ENCODE data around the gene RTF2.

The RTF2 gene

DNA sequence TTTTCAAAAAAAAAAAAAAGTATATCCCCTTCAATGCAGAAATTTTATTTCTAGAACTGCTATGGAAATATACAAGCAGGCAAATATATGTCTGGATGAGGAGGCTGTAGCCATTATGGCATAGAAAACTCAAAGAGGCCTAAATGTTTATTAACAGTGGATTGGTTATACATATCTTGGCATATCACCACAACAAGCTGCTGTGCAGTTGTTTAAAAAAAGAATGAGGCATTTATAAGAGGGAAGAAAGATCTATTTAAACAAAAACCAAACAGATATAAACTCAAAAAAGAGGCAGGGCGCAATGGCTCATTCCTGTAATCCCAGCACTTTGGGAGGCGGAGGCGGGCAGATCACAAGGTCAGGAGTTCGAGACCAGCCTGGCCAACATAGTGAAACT is 30.1 kb upstream of the RTF2 start:
- TF ChIP-seq TEAD4 (IDR thresholded peaks at IDR 0.05): no peak
- no peak for TF ChIP-seq EP300 (IDR thresholded peaks at IDR 0.05; ENCODE audit: borderline replicate concordance)
- TF ChIP-seq, protein P1, sequence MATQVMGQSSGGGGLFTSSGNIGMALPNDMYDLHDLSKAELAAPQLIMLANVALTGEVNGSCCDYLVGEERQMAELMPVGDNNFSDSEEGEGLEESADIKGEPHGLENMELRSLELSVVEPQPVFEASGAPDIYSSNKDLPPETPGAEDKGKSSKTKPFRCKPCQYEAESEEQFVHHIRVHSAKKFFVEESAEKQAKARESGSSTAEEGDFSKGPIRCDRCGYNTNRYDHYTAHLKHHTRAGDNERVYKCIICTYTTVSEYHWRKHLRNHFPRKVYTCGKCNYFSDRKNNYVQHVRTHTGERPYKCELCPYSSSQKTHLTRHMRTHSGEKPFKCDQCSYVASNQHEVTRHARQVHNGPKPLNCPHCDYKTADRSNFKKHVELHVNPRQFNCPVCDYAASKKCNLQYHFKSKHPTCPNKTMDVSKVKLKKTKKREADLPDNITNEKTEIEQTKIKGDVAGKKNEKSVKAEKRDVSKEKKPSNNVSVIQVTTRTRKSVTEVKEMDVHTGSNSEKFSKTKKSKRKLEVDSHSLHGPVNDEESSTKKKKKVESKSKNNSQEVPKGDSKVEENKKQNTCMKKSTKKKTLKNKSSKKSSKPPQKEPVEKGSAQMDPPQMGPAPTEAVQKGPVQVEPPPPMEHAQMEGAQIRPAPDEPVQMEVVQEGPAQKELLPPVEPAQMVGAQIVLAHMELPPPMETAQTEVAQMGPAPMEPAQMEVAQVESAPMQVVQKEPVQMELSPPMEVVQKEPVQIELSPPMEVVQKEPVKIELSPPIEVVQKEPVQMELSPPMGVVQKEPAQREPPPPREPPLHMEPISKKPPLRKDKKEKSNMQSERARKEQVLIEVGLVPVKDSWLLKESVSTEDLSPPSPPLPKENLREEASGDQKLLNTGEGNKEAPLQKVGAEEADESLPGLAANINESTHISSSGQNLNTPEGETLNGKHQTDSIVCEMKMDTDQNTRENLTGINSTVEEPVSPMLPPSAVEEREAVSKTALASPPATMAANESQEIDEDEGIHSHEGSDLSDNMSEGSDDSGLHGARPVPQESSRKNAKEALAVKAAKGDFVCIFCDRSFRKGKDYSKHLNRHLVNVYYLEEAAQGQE (IDR thresholded peaks at IDR 0.05; ENCODE audit: low read depth): no peak
- TF ChIP-seq TCF12 (IDR thresholded peaks at IDR 0.05; ENCODE audit: low read depth): no peak
- no peak for TF ChIP-seq FOXM1 (IDR thresholded peaks at IDR 0.05; ENCODE audit: borderline replicate concordance, low read depth)
- TF ChIP-seq, protein P2, sequence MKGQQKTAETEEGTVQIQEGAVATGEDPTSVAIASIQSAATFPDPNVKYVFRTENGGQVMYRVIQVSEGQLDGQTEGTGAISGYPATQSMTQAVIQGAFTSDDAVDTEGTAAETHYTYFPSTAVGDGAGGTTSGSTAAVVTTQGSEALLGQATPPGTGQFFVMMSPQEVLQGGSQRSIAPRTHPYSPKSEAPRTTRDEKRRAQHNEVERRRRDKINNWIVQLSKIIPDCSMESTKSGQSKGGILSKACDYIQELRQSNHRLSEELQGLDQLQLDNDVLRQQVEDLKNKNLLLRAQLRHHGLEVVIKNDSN (IDR thresholded peaks at IDR 0.05): no peak
- TF ChIP-seq TAF1 (IDR thresholded peaks at IDR 0.05; ENCODE audit: low read depth): no peak
- TF ChIP-seq, protein P3, sequence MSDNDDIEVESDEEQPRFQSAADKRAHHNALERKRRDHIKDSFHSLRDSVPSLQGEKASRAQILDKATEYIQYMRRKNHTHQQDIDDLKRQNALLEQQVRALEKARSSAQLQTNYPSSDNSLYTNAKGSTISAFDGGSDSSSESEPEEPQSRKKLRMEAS (IDR thresholded peaks at IDR 0.05): no peak
- no peak for TF ChIP-seq EGR1 (IDR thresholded peaks at IDR 0.05)
- no peak for TF ChIP-seq NFIC (IDR thresholded peaks at IDR 0.05)
- TF ChIP-seq CEBPB (IDR thresholded peaks at IDR 0.05): no peak
- no peak for TF ChIP-seq CREB1 (IDR thresholded peaks at IDR 0.05; ENCODE audit: low read depth)
- TF ChIP-seq RAD21 (IDR thresholded peaks at IDR 0.05; ENCODE audit: low read depth): no peak
- no peak for TF ChIP-seq YY1 (IDR thresholded peaks at IDR 0.05; ENCODE audit: low read depth)
- TF ChIP-seq ZBTB7A (IDR thresholded peaks at IDR 0.05; ENCODE audit: low read depth): no peak

DNA sequence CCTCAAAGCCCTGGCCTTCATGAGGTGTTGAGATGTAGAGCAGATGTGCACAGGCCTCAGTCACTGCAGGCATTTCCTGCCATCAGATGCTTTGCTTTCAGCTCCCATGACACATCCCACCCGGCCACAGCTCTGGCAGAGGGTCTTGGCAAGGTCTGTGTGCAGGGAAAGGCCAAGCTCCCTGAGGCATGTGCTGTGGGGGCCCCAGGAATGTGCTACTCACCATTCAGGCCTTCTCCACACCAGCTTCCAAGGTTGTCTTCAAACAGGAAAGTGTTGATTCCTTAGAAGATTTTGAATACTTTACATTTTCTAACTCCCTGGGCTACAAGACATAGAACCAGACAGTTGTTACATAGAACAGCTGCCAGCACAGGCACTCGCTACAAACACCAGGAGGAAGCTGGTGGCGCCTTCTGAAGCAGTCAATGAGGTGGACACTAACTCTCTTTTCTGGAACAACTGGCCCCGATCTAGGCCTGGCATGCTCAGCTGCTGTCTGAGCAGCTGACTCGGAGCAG is 28.6 kb upstream of the RTF2 start:
- no peak for TF ChIP-seq NFIC (IDR thresholded peaks at IDR 0.05)

DNA sequence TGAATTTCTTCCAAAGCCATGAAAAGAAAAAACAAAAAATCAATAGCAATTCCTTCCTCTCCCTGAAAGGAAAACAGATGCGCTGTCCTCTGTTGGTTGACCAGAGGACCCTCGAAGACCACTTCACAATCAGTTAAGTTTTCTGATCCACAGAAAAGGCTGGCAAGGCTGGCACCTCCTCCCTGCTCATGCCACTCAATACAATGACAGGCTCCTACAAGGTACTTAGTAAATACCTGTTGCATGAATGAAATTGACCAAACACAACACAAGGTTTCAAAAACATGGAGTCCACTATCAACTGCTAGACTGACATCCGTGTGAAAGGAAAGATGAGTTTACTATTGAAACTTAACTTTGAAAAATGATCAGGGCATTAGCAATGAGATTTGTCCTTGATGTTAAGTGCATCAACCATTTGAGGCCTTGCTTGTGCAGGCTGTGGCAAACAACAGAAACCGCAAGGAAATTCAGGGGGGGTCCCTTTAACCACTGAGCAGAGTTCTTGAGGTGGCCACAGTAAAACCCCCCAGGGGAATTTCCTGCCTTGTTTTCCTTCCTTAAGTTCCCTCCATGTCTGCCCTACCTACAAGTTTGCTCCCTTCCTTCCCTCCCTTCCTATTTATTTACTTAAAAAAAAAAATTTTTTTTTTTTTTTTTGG is 27.9 kb upstream of the RTF2 start:
- TF ChIP-seq CREB1 (IDR thresholded peaks at IDR 0.05; ENCODE audit: low read depth) (no peak), ZBTB7A (IDR thresholded peaks at IDR 0.05; ENCODE audit: low read depth) (no peak), RAD21 (IDR thresholded peaks at IDR 0.05; ENCODE audit: low read depth) (no peak), NFIC (IDR thresholded peaks at IDR 0.05) (no peak), FOXM1 (IDR thresholded peaks at IDR 0.05; ENCODE audit: borderline replicate concordance, low read depth) (no peak)
- TF ChIP-seq, protein P1 (IDR thresholded peaks at IDR 0.05; ENCODE audit: low read depth): no peak
- TF ChIP-seq, protein P3 (IDR thresholded peaks at IDR 0.05): no peak

DNA sequence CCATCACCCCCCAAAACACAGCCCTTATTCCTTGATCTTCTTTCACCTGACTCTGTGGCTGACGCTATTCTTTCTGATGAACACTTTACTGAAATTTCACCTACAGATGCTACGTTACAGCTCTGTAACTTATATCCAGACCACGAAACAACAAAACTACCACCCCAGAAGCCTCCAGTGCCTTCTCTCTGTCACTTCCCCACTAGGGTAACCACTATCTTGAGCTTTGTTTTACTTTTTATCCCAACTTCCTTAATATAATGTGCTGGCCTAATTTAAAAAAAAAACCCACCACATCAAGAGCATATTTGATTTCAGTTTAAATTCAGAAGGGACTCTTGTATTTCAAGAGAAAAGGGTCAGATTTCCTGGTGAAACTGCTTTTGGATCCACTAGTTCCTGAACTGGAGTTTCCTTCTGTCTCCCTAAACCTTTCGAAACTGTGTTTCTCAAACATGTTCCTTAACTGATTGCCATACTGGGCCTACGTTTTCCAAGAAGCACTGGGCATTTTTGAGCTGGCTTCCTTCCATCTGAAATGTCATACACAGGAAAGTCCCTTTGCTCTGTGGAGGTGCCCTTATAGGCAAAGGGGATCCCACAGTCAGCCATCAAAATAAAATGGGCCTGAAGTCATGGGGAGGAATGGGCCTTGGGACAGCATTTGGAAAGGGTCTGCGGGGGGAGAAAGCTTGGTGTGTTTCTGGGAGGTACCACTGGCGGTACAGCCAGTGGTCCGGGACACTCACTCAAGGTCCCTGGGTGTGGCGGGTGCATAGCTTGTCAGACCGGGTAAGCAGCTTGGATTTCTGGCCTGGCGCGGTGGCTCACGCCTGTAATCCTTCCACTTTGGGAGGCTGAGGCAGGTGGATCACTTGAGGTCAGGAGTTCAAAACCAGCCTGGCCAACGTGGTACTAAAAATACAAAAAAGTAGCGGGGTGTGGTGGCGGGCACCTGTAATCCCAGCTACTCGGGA is 25.8 kb upstream of the RTF2 start:
- TF ChIP-seq EGR1 (IDR thresholded peaks at IDR 0.05) (no peak), FOXM1 (IDR thresholded peaks at IDR 0.05; ENCODE audit: borderline replicate concordance, low read depth) (no peak), TEAD4 (IDR thresholded peaks at IDR 0.05) (no peak), CREB1 (IDR thresholded peaks at IDR 0.05; ENCODE audit: low read depth) (no peak), NFIC (IDR thresholded peaks at IDR 0.05) (no peak), YY1 (IDR thresholded peaks at IDR 0.05; ENCODE audit: low read depth) (no peak), TAF1 (IDR thresholded peaks at IDR 0.05; ENCODE audit: low read depth) (no peak), EP300 (IDR thresholded peaks at IDR 0.05; ENCODE audit: borderline replicate concordance) (no peak), TCF12 (IDR thresholded peaks at IDR 0.05; ENCODE audit: low read depth) (no peak), ZBTB7A (IDR thresholded peaks at IDR 0.05; ENCODE audit: low read depth) (no peak)
- TF ChIP-seq, protein P3 (IDR thresholded peaks at IDR 0.05): no peak
- TF ChIP-seq, protein P2 (IDR thresholded peaks at IDR 0.05): no peak

Measured in Ishikawa (cell line).